CD14-positive monocyte (primary cell): ENCODE data around the gene ZNF423. TPM values are rescaled to one million over a fixed set of nuclear protein-coding genes. Genes with fewer than 3 reads are reported as not detected.

Experiments used
- DNase-seq, 3 donors: peaks; one replicate each; pipeline ENCODE4 v3.0.0-alpha.2; 2011 to 2022
- H2AFZ ChIP-seq: 2 replicates; pipeline ENCODE4 v1.6.0; 2012; ENCODE audit warnings: mild to moderate bottlenecking, low read depth, low read length, inconsistent platforms; ENCODE audit not compliant: insufficient read depth, poor library complexity, severe bottlenecking
- H3K27ac ChIP-seq, 2 donors: 1 replicate in 1 of 2; 2 replicates in 1 of 2; pipeline ENCODE4 v1.5.1; 2012 to 2013; ENCODE audit warnings: low read length in 2 of 2, control low read depth in 1 of 2, inconsistent platforms in 1 of 2, low read depth in 1 of 2, mild to moderate bottlenecking in 1 of 2
- H3K27me3 ChIP-seq, 2 donors: one replicate each; pipeline versions ENCODE4 v1.6.0 to v1.6.1; 2011 to 2013; ENCODE audit warnings: low read length in 2 of 2; ENCODE audit not compliant: control insufficient read depth in 2 of 2, insufficient read depth in 2 of 2
- H3K36me3 ChIP-seq, 2 donors: replicated peaks in 1 of 2; 1 replicate in 1 of 2; 2 replicates in 1 of 2; pipeline versions ENCODE4 v1.5.1 to v1.6.1; 2012 to 2013; ENCODE audit warnings: low read length in 2 of 2, control low read depth in 1 of 2, inconsistent platforms in 1 of 2, mild to moderate bottlenecking in 1 of 2; ENCODE audit not compliant: insufficient read depth in 2 of 2, control insufficient read depth in 1 of 2
- H3K4me1 ChIP-seq, 2 donors: 1 replicate in 1 of 2; 2 replicates in 1 of 2; pipeline versions ENCODE4 v1.5.1 to v1.6.1; 2012 to 2013; ENCODE audit warnings: low read length in 2 of 2, control low read depth in 1 of 2, inconsistent platforms in 1 of 2, mild to moderate bottlenecking in 1 of 2, moderate library complexity in 1 of 2; ENCODE audit not compliant: insufficient read depth in 2 of 2, control insufficient read depth in 1 of 2
- H3K4me2 ChIP-seq: replicated peaks from 2 replicates; pipeline ENCODE3; 2012; ENCODE audit warnings: low read length, moderate library complexity, mild to moderate bottlenecking; ENCODE audit not compliant: poor library complexity, severe bottlenecking; ENCODE audit errors: extremely low read depth
- H3K4me3 ChIP-seq, 3 experiments: fragments of 200-600 bp in 1 of 3; sonication (generic) in 1 of 3; replicated peaks in 1 of 3; 1 replicate in 2 of 3; 2 replicates in 1 of 3; pipeline ENCODE4 v1.5.1; 2011 to 2013; ENCODE audit warnings: low read length in 3 of 3, mild to moderate bottlenecking in 3 of 3, control low read depth in 2 of 3, low read depth in 2 of 3, inconsistent platforms in 1 of 3, moderate library complexity in 1 of 3
- H3K79me2 ChIP-seq: 2 replicates; pipeline ENCODE4 v1.6.0; 2012; ENCODE audit warnings: mild to moderate bottlenecking, control low read depth, inconsistent platforms, low read length, moderate library complexity; ENCODE audit not compliant: insufficient read depth
- H3K9ac ChIP-seq: 2 replicates; pipeline ENCODE4 v1.6.0; 2017; ENCODE audit warnings: low read length, mild to moderate bottlenecking; ENCODE audit not compliant: insufficient read depth, poor library complexity, severe bottlenecking
- H3K9me3 ChIP-seq, 2 donors: replicated peaks in 1 of 2; 1 replicate in 1 of 2; 2 replicates in 1 of 2; pipeline versions ENCODE4 v1.5.1 to v1.6.1; 2012 to 2013; ENCODE audit warnings: low read length in 2 of 2, control low read depth in 1 of 2; ENCODE audit not compliant: control insufficient read depth in 1 of 2, insufficient read depth in 1 of 2
- H4K20me1 ChIP-seq: 2 replicates; pipeline ENCODE4 v1.6.0; 2012; ENCODE audit warnings: mild to moderate bottlenecking, low read length, control low read depth, moderate library complexity; ENCODE audit not compliant: insufficient read depth
- H3K27ac Mint-ChIP-seq, 7 donors: one replicate each; pipeline ENCODE4 v1.8.0; 2020; ENCODE audit warnings: mild to moderate bottlenecking in 7 of 7, mixed read lengths in 7 of 7, moderate library complexity in 6 of 7, inconsistent platforms in 2 of 7
- H3K27me3 Mint-ChIP-seq, 3 donors: one replicate each; pipeline ENCODE4 v1.8.0; 2021 to 2022; ENCODE audit warnings: low read depth in 3 of 3, mild to moderate bottlenecking in 3 of 3, mixed read lengths in 3 of 3, moderate library complexity in 3 of 3, inconsistent platforms in 1 of 3
- H3K36me3 Mint-ChIP-seq, 2 donors: one replicate each; pipeline ENCODE4 v1.8.0; 2020; ENCODE audit warnings: mixed read lengths in 2 of 2, inconsistent platforms in 1 of 2, mild to moderate bottlenecking in 1 of 2
- H3K4me1 Mint-ChIP-seq: one replicate; pipeline ENCODE4 v1.8.0; 2020; ENCODE audit warnings: mild to moderate bottlenecking, mixed read lengths
- H3K4me3 Mint-ChIP-seq, 2 donors: one replicate each; pipeline ENCODE4 v1.8.0; 2020; ENCODE audit warnings: mild to moderate bottlenecking in 2 of 2, mixed read lengths in 2 of 2, moderate library complexity in 1 of 2
- H3K9me3 Mint-ChIP-seq, 7 donors: one replicate each; pipeline ENCODE4 v1.8.0; 2020 to 2022; ENCODE audit warnings: mixed read lengths in 7 of 7, mild to moderate bottlenecking in 6 of 7, moderate library complexity in 6 of 7, inconsistent platforms in 2 of 7
- CTCF ChIP-seq: fragments of 200-600 bp; IDR thresholded peaks from one replicate; pipeline ENCODE4 v1.8.0; 2022; ENCODE audit warnings: antibody characterized with exemption, mild to moderate bottlenecking
- WGBS: methylation state at CpG from one replicate; pipeline ENCODE4 v1.1.5; 2013; ENCODE audit warnings: missing lambda C conversion rate; ENCODE audit not compliant: insufficient coverage; 5-methylcytosine and 5-hydroxymethylcytosine counted together
- intact Hi-C, 2 donors: fragments of 100-400 bp; cut with micrococcal nuclease; formaldehyde crosslinking; loops; one replicate each; pipeline versions ENCODE4 v1.15.0 to v1.15.1; 2023
- polyA plus RNA-seq, 3 donors: library from polyadenylated mRNA; depleted of rRNA in 1 of 3; unstranded in 2 of 3; stranded (reverse) in 1 of 3; fragments of 300-500 nt in 2 of 3; fragments of >200 nt in 1 of 3; fragmentation: Illumina TruSeq in 2 of 3; gene quantifications; 1 replicate in 2 of 3; 2 replicates in 1 of 3; pipeline ENCODE4 v1.2.3, GENCODE V29; 2012 to 2021

The ZNF423 gene
- polyA plus RNA-seq, 3 donors: not detected

- Mint-ChIP-seq H3K9me3 (no peaks in the 10 kb centered on the region), H3K27ac (peak overlapping the region in 1 of 7 donors; percentile 22), H3K4me3 (no peak overlapping the region), H3K4me1 (no peaks in the 10 kb centered on the region), H3K27me3 (peaks cover 0 to 1% (median 1%) of the 10 kb centered on the region in 3 donors), H3K36me3 (no peaks in the 10 kb centered on the region)
- TF ChIP-seq CTCF: no peak
- Histone ChIP-seq H2AFZ (no peak overlapping the region), H3K27ac (no peak overlapping the region), H3K79me2 (no peaks in the 10 kb centered on the region), H3K9me3 (no peaks in the 10 kb centered on the region), H4K20me1 (no peaks in the 10 kb centered on the region), H3K4me1 (no peaks in the 10 kb centered on the region), H3K4me3 (no peak overlapping the region), H3K4me2 (no peak overlapping the region), H3K27me3 (no peaks in the 10 kb centered on the region), H3K9ac (no peak overlapping the region), H3K36me3 (no peaks in the 10 kb centered on the region)
- WGBS: 95% methylated on average over 8 of the region's 9 CpGs
- intact Hi-C loops: no loop called here
- no peak for DNase-seq
These were observed 45.8 kb upstream of the ZNF423 start for GRCh38 chr16:49901711-49902110.

GRCh38 chr16:49900875-49901274 lies 45.0 kb upstream of the ZNF423 start:
- no peaks in the 10 kb centered on the region for H3K27me3 ChIP-seq

More at GRCh38 chr16:49900875-49901274, 45.0 kb upstream of the ZNF423 start:
- Histone ChIP-seq H3K4me1 (no peaks in the 10 kb centered on the region), H2AFZ (no peak overlapping the region), H3K27ac (no peak overlapping the region), H3K79me2 (no peaks in the 10 kb centered on the region), H3K4me3 (no peak overlapping the region), H3K4me2 (no peak overlapping the region), H3K36me3 (no peaks in the 10 kb centered on the region), H4K20me1 (no peaks in the 10 kb centered on the region), H3K9me3 (no peaks in the 10 kb centered on the region), H3K9ac (no peak overlapping the region)
- H3K4me3 Mint-ChIP-seq: no peak overlapping the region
- H3K27me3 Mint-ChIP-seq: peaks cover 0 to 1% (median 1%) of the 10 kb centered on the region in 3 donors
- no peak overlapping the region for H3K27ac Mint-ChIP-seq
- intact Hi-C loops: no loop called here
- no peaks in the 10 kb centered on the region for H3K4me1 Mint-ChIP-seq
- no peak for DNase-seq
- 100% methylated on average over 3 of the region's 7 CpGs for WGBS
- TF ChIP-seq CTCF: no peak
- no peaks in the 10 kb centered on the region for H3K36me3 Mint-ChIP-seq
- H3K9me3 Mint-ChIP-seq: no peaks in the 10 kb centered on the region
